MM.1S (cell line): ENCODE data around the gene TREX2.

Experiments used
- CTCF ChIP-seq: fragments of 300-600 bp; sonication (generic); IDR thresholded peaks from 2 replicates; pipeline ENCODE4 v1.5.1; 2016; ENCODE audit warnings: antibody characterized with exemption, low read length, mixed read lengths
- EZH2 ChIP-seq: fragments of 300-600 bp; sonication (generic); optimal IDR thresholded peaks from 2 replicates; pipeline ENCODE3; 2017; ENCODE audit warnings: low read depth, mild to moderate bottlenecking, antibody characterized with exemption, low read length, mixed read lengths

DNA sequence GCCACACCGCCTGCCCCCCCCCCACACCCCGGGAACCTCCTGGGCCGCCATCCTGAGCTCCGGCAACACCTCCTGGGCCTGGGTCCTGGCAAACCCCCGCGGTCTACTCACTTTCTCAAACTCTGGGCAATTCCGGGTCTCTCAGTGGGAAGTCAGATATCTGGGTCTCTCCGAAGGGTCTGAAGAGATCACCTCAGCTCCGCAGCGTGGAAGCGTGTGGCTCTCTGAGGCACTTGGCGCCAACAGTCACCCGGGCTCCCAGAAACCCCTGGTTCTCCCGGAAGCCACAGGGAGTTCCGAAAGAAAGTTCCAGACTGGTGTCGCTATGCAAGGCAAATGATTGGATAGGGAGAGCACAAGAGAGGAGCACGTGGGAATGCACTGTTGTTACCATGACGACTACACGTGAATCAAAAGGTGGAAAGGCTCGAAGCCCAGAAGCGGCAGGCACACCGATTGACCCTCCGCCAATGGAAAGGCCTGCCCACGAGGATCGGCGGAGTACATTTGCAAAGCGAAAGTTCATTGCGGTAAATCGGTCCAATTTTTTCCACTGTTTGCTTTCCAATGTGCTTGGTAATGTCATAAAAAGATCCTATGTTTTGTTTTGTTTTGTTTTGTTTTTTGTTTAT lies 44.6 kb downstream of the TREX2 start, which contains the start of gene PNMA6E:
- TF ChIP-seq CTCF (no peak), EZH2 (no peak)
